Endometrial microvascular endothelial cells (primary cell): ENCODE data around the gene TRMT5. TPM values are rescaled to one million over a fixed set of nuclear protein-coding genes. Genes with fewer than 3 reads are reported as not detected.

ENCODE experiments used
- in situ Hi-C: cut with HindIII; loops from 2 replicates; pipeline ENCODE4 v1.10.0; 2017; ENCODE audit warnings: low sequenced_read_pairs, low pct_unique_long_range_greater_than_20kb; ENCODE audit errors: inconsistent ontology term
- total RNA-seq: library from RNA; depleted of rRNA; stranded (reverse); fragments of >200 nt; gene quantifications from one replicate; pipeline ENCODE4 v1.2.3, GENCODE V29; 2015; ENCODE audit errors: inconsistent ontology term

TRMT5 gene
- total RNA-seq, 1 donor from 2014 or later: 10.4 TPM

DNA sequence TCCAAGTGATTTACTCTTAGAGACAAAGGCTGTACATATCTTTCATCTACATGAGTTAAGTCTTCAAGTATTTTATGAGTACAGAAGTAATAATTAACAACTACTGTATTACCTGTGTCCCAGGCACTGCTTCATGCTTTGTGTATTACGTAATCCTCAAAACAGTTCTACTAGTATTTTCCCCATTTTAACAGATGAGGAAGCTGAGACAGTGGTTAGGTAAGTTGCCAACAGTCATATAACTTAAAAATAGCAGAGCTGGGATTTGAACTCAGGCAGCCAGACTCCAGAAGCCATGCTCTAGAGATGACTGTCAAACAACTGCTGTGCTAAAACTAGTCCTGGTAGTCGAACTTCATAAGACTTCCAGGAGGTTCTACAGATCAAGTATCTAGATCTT, 10.7 kb downstream of the TRMT5 start:
- in situ Hi-C loops: no loop called here

DNA sequence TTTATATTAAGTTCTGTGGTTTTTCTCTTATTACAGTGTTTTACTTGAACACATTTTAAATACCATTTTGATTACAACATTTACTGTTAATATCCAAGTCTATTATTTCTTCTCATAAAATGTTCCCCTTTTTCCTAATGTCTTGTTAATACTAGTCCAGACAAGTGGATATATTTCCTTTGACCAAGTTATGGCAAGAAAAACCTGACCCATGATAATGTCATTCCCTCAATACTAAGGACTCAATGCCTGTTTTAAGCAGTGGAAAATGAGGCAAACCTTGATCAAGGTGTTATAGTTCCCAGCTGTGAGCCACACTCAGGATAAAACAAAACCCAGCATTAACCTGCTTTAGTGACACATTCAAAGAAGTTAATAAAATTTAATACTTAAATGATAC, 12.2 kb downstream of the TRMT5 start:
- in situ Hi-C loops: no loop called here

DNA sequence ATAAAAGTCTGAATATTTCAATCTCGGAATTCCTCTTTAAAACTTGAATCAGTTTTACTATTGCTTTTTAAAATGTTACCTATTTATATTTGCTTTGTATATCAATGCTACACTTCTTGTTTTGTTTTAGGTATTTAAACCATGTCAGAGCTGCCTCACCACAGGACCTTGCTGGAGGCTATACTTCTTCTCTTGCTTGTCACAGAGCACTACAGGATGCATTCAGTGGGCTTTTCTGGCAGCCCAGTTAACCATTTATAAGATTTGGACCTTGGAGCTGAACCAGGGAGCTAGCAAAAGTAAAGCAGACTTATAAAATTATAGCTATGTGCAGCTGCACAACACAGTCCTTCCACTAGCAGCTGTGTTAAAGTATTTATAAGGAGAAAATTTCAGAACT, 12.8 kb downstream of the TRMT5 start:
- in situ Hi-C loops: no loop called here

GRCh38 chr14:60965402-60965801, 15.5 kb downstream of the TRMT5 start:
- in situ Hi-C loops: no loop called here

- in situ Hi-C loops: no loop called here
Observed at GRCh38 chr14:60964904-60965303, 16.0 kb downstream of the TRMT5 start.

DNA sequence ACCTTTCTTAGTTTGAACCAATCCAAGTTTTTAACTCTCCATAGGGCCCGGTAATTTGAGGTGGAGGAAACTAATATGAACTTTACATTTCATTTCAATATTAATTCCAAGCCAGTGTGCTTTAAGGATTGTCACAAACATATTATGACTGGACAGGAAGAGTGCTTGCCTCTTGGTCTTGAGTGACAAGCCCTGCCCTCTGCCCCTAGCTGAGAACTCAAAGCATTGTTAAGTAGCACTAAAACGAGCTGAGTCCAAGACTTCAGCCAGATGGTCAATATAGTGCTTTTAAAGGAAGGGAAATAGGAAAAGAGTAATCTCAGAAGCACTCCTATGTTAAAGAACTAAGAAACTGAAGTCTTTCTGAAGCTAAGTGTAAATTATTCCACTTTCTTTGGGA, 17.1 kb downstream of the TRMT5 start:
- in situ Hi-C loops: no loop called here

GRCh38 chr14:60958146-60958545, 22.7 kb downstream of the TRMT5 start:
- in situ Hi-C loops: no loop called here

DNA sequence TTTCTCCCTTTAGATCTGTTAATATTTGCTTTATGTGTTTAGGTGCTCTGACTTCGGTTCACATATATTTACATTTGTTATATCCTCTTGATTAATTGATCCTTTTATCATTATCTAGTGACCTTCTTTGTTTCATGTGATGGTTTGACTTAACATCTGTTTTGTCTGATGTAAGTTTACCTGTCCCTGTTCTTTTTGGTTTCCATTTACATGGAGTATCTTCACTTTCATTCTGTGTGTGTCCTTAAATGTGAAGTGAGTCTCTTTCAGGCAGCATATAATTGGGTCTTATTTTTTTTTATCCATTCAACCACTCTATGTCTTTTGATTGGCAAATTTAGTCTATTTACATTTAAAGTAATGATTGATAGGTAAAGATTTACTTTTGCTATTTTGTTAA, 24.2 kb downstream of the TRMT5 start:
- in situ Hi-C loops: no loop called here

GRCh38 chr14:60956202-60956601, 24.7 kb downstream of the TRMT5 start:
- in situ Hi-C loops: no loop called here

DNA sequence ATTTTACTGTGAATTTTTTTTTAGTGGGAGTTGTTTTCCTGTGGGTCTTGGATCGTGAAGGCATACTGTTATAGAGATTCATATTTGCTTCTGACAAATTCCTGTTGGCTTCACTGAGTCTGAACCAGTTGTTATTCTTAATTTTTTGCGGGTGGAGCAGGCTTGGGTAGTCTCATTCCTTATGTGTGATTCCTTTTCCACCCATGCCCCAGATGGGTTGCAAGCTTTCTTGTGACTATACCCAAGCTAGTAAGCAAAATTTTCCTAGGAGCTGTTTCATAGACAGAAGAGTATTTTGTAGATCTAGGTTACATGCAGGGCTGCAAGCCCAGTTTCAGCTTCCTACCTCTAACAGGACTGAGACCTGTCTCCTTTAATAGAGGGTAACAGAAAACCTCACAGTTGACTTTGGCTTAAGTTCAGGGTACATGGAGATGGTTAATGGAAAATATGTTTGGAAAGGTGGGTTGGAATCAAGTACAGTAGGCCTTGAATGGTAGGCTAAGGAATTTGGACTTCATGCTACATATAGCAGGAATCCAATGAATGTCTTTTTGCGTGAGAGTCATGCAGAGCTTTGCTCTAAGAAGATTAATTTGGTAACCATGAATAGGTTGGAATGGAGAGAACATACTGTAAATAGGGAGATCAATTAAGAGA, 29.0 kb downstream of the TRMT5 start:
- in situ Hi-C loops: no loop called here

GRCh38 chr14:60946773-60947172, 34.1 kb downstream of the TRMT5 start:
- in situ Hi-C loops: no loop called here

- in situ Hi-C loops: no loop called here
Observed at GRCh38 chr14:60945984-60946383, 34.9 kb downstream of the TRMT5 start.

GRCh38 chr14:60944204-60944603, 36.7 kb downstream of the TRMT5 start:
- in situ Hi-C loops: no loop called here

DNA sequence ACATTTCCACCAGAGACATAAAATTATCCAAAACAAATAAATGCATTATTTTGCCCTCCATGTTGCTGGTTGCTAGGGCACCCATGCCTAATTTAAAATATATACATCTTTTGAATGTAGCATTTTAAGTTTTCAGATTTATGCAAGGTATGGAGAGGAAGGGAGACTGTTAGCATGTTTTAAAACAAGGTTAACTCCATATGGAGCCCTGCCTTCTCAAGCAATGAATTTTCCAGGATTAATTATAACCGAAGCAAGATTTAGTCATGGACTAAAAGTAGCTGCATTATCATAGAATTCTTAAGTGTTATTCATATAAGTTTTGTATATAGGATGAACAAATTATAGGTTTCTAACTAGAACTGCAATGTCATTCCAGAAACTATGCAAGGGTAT, 37.2 kb downstream of the TRMT5 start:
- in situ Hi-C loops: no loop called here

DNA sequence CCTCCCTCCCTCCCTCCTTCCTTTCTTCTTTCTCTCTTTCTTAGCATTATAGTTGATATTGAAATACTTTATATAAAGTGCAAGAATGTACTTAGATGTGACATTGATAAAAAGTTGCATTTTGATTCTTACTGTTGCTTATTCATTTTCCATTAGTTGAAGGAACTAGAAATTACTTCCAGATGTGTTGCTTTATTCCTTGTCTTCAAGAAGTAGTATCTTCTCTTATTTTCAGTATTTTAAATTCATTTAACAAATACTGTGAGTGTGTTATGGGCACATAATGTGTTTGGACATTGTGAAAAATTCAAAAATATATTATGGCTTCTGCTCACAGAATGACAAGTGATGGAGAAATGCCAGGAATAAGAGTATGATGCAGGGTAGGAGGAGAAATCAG, 45.6 kb downstream of the TRMT5 start:
- in situ Hi-C loops: no loop called here

GRCh38 chr14:60933920-60934655, 46.8 kb downstream of the TRMT5 start:
- in situ Hi-C loops: no loop called here

DNA sequence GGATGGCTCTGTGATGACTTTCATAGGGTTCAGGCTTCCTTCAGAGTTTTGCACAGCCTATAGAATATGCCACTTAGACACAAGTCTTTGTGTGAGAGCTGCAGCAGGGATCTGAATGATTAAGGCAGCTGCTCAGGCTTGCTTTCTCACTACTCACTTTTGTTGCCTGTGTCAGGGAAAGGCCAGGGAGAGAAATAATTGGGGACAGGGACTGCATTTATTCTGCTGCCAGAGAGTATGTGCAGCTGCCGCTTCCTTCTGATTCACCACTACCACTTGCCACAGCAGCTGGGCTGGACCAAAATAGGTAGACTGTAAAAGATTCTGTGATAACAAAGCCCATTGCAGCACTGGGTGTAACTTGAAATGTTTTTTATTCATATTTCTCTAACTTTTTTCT, 49.7 kb downstream of the TRMT5 start:
- in situ Hi-C loops: no loop called here

- in situ Hi-C loops: no loop called here
Observed at GRCh38 chr14:60926002-60926401, 54.9 kb downstream of the TRMT5 start.

- in situ Hi-C loops: no loop called here
Observed at GRCh38 chr14:60925286-60925685, 55.6 kb downstream of the TRMT5 start.

- in situ Hi-C loops: no loop called here
Observed at GRCh38 chr14:60922050-60922449, 58.8 kb downstream of the TRMT5 start.
